Transverse colon (tissue), 3 donors: ENCODE data around the gene GDPGP1.

Experiments
- EP300 ChIP-seq: sonication (generic); formaldehyde crosslinking; IDR thresholded peaks from one replicate; pipeline ENCODE4 v1.6.1; 2017; ENCODE audit warnings: antibody characterized with exemption, low read depth
- POLR2A ChIP-seq: fragments of 450-650 bp; IDR thresholded peaks from one replicate; pipeline ENCODE4 v1.6.1; 2016; ENCODE audit warnings: antibody characterized with exemption, mild to moderate bottlenecking, moderate library complexity
- TF ChIP-seq, protein P1 (sequence below), 5 experiments: fragments of 200-600 bp in 3 of 5; fragments of 450-650 bp in 2 of 5; sonication (generic) in 3 of 5; IDR thresholded peaks; 1 replicate in 2 of 5; 2 replicates in 3 of 5; pipeline ENCODE4 v1.5.1; 2016 to 2017; ENCODE audit warnings: antibody characterized with exemption in 5 of 5, inconsistent platforms in 3 of 5, mild to moderate bottlenecking in 2 of 5, moderate library complexity in 1 of 5

DNA sequence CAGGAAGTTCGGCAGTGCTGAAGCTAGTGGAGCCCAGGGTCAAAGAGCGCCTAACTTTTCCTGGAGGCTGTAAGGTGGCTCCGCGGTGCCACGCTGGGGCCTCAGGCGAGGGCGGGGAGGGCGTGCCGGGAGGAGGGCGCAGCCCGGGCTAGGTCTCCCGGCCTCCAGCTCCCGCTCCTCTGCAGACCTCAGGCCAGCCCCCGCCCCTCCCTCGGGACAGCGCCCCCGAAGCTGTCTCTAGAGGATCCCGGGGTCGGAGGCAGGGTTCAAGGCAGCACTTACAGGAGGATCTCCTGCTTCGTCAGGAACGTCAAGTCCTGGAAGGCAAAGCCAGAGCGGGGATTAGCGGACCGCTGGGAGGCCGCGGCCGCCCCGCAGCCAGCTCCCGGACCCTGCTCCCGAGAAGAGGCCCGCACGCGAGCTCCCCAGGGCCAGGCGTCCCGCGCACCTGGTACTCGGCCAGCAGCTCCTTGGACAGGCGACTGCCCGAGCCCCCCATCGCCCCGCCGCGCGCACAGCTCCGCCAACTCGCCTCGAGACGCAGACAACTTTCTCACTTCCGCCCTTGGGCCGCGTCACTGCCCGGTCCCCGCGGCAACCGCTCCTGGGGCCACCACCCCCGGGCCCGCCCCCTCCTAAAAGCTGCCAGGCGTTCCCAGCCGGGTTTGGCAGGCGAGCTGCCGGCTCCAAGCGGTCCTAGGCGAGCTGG lies 468 bp upstream of the GDPGP1 start, which contains the start of gene CIB1:
- peak; percentile 28 for TF ChIP-seq EP300
- TF ChIP-seq POLR2A = peak; percentile 93
- TF ChIP-seq, protein P1, sequence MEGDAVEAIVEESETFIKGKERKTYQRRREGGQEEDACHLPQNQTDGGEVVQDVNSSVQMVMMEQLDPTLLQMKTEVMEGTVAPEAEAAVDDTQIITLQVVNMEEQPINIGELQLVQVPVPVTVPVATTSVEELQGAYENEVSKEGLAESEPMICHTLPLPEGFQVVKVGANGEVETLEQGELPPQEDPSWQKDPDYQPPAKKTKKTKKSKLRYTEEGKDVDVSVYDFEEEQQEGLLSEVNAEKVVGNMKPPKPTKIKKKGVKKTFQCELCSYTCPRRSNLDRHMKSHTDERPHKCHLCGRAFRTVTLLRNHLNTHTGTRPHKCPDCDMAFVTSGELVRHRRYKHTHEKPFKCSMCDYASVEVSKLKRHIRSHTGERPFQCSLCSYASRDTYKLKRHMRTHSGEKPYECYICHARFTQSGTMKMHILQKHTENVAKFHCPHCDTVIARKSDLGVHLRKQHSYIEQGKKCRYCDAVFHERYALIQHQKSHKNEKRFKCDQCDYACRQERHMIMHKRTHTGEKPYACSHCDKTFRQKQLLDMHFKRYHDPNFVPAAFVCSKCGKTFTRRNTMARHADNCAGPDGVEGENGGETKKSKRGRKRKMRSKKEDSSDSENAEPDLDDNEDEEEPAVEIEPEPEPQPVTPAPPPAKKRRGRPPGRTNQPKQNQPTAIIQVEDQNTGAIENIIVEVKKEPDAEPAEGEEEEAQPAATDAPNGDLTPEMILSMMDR (IDR thresholded peaks at IDR 0.05) = peak in 2 of 5 experiments; percentile 55 to 85
